Ishikawa (cell line): ENCODE data around the gene AKAP10.

ENCODE experiments used
- CEBPB ChIP-seq: IDR thresholded peaks from 2 replicates; pipeline ENCODE4 v1.6.1; 2012
- CREB1 ChIP-seq: IDR thresholded peaks from 2 replicates; pipeline ENCODE4 v1.6.1; 2012; ENCODE audit warnings: low read depth
- EGR1 ChIP-seq: IDR thresholded peaks from 2 replicates; pipeline ENCODE4 v1.6.1; 2012
- EP300 ChIP-seq: IDR thresholded peaks from 2 replicates; pipeline ENCODE4 v1.6.1; 2012; ENCODE audit warnings: borderline replicate concordance
- FOXM1 ChIP-seq: IDR thresholded peaks from 2 replicates; pipeline ENCODE4 v1.6.1; 2012; ENCODE audit warnings: low read depth, borderline replicate concordance
- NFIC ChIP-seq: IDR thresholded peaks from 2 replicates; pipeline ENCODE4 v1.6.1; 2012
- RAD21 ChIP-seq: IDR thresholded peaks from 2 replicates; pipeline ENCODE4 v1.6.1; 2012; ENCODE audit warnings: low read depth
- TAF1 ChIP-seq: IDR thresholded peaks from 2 replicates; pipeline ENCODE4 v1.6.1; 2012; ENCODE audit warnings: low read depth, mild to moderate bottlenecking
- TCF12 ChIP-seq: IDR thresholded peaks from 2 replicates; pipeline ENCODE4 v1.6.1; 2012; ENCODE audit warnings: low read depth
- TEAD4 ChIP-seq: IDR thresholded peaks from 2 replicates; pipeline ENCODE4 v1.6.1; 2012
- YY1 ChIP-seq: IDR thresholded peaks from 2 replicates; pipeline ENCODE4 v1.6.1; 2012; ENCODE audit warnings: low read depth
- ZBTB7A ChIP-seq: IDR thresholded peaks from 2 replicates; pipeline ENCODE4 v1.6.1; 2012; ENCODE audit warnings: low read depth
- TF ChIP-seq, protein P1 (sequence below): IDR thresholded peaks from 2 replicates; pipeline ENCODE4 v1.6.1; 2012
- TF ChIP-seq, protein P2 (sequence below): IDR thresholded peaks from 2 replicates; pipeline ENCODE4 v1.6.1; 2012; ENCODE audit warnings: low read depth, mild to moderate bottlenecking
- TF ChIP-seq, protein P3 (sequence below): IDR thresholded peaks from 2 replicates; pipeline ENCODE4 v1.6.1; 2012

Gene AKAP10

DNA sequence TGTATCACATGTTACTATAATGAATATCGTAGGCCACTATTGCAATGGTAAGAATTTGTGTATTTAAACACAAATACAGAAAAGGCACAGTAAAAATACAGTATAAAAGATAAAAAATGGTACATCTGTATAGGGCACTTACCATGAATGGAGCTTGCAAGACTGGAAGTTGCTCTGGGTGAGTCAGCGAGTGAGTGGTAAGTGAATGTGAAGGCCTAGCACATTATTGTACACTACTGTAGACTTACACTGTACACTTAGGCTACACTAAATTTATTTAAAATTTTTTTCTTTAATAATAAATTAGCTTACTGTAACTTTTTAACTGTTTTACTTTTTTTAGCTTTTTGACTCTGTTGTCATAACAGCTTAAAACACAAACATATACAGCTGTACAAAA, 42.5 kb downstream of the AKAP10 start:
- TF ChIP-seq EGR1 (no peak), CREB1 (no peak), TCF12 (no peak), ZBTB7A (no peak), TAF1 (no peak), TEAD4 (no peak)
- TF ChIP-seq, protein P1, sequence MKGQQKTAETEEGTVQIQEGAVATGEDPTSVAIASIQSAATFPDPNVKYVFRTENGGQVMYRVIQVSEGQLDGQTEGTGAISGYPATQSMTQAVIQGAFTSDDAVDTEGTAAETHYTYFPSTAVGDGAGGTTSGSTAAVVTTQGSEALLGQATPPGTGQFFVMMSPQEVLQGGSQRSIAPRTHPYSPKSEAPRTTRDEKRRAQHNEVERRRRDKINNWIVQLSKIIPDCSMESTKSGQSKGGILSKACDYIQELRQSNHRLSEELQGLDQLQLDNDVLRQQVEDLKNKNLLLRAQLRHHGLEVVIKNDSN, result no peak
- TF ChIP-seq, protein P2, sequence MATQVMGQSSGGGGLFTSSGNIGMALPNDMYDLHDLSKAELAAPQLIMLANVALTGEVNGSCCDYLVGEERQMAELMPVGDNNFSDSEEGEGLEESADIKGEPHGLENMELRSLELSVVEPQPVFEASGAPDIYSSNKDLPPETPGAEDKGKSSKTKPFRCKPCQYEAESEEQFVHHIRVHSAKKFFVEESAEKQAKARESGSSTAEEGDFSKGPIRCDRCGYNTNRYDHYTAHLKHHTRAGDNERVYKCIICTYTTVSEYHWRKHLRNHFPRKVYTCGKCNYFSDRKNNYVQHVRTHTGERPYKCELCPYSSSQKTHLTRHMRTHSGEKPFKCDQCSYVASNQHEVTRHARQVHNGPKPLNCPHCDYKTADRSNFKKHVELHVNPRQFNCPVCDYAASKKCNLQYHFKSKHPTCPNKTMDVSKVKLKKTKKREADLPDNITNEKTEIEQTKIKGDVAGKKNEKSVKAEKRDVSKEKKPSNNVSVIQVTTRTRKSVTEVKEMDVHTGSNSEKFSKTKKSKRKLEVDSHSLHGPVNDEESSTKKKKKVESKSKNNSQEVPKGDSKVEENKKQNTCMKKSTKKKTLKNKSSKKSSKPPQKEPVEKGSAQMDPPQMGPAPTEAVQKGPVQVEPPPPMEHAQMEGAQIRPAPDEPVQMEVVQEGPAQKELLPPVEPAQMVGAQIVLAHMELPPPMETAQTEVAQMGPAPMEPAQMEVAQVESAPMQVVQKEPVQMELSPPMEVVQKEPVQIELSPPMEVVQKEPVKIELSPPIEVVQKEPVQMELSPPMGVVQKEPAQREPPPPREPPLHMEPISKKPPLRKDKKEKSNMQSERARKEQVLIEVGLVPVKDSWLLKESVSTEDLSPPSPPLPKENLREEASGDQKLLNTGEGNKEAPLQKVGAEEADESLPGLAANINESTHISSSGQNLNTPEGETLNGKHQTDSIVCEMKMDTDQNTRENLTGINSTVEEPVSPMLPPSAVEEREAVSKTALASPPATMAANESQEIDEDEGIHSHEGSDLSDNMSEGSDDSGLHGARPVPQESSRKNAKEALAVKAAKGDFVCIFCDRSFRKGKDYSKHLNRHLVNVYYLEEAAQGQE, result no peak

DNA sequence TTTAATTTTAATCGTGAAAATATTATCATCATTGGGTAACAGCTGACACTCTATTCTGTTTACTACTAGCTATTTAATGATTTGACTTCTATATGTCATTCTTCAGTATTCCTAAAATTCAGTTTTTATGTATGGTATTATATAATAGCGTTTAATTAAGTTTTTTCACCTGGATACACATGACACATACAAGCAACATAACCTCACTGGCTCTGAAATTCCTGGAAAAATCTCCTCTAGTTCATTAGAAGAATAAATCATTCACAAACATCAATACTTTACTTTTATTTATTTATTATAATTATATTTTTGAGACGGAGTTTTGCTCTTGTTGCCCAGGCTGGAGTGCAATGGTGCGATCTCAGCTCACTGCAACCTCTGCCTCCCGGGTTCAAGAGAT, 44.0 kb downstream of the AKAP10 start:
- TF ChIP-seq, protein P2, result no peak
- no peak for TF ChIP-seq NFIC
- TF ChIP-seq ZBTB7A, result no peak
- TF ChIP-seq, protein P1, result no peak

DNA sequence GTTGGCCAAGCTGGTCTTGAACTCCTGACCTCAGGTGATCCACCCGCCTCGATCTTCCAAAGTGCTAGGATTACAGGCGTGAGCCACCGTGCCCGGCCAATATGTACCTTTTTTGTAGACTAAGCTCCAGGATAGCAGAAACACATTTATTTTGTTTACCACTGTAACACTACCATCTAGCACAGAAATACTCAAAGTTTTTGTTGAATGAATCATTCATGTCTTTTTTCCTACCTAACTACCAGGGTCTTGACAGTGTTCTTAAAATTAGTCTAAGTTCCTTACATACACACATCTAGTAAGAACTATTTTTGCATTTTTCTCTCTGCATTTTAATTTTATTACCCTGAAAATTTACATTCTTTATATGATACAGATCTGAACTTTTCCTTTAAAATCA, 44.4 kb downstream of the AKAP10 start:
- TF ChIP-seq CEBPB (no peak), RAD21 (no peak), CREB1 (no peak), NFIC (no peak), YY1 (no peak), TEAD4 (no peak), EP300 (no peak), ZBTB7A (no peak), TCF12 (no peak), EGR1 (no peak), TAF1 (no peak), FOXM1 (no peak)
- TF ChIP-seq, protein P1, result no peak
- TF ChIP-seq, protein P2, result no peak
- TF ChIP-seq, protein P3, sequence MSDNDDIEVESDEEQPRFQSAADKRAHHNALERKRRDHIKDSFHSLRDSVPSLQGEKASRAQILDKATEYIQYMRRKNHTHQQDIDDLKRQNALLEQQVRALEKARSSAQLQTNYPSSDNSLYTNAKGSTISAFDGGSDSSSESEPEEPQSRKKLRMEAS, result no peak

DNA sequence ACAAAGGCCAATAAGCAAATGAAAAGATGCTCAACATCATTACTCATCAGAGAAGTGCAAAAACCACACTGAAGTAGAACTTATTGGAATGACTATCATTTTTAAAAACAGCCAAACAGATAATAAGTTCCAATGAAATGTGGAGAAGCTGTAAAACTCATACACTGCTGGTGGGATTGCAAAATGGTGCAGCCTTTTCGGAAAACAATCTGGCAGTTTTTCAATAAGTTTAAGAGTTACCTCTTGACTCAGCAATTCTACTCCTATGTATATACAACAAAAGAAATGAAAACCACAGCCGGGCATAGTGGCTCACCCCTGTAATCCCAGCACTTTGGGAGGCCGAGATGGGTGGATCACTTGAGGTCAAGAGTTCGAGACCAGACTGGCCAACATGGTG, 49.3 kb downstream of the AKAP10 start:
- TF ChIP-seq NFIC (no peak), ZBTB7A (no peak), TAF1 (no peak), TCF12 (no peak)

DNA sequence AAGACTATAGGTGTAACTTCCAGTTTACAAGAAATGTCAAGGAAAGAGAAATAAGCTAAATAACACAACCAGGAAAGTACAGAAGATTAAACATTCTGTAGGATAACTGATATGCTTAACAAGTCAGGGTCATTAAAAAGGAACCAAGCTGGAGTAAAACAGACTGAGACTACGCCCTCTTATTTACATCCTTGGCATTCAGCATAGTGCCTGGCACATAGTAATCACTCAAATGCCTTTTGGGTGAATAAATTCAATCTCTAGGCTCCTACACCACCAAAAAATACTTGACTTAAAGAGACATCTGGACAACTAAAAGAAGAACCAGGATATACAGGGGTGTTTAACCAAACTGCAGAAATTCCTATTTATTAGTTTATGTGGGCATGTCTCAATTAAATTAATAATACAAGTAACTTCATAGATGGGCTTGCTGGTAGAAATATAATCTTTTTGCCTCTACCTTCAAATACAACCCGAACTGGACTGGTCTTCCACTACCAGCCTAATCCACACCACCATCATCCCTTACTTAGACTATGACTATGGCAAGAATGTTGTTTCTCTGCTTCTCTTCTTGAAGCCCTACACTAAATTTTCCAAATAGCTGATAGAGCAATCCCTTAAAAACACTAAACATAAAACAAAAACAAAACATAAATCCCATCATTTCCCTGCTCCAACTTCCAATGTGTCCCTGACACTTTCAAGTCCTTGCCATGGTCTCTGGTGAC, 62.2 kb downstream of the AKAP10 start:
- TF ChIP-seq YY1 (no peak), CEBPB (no peak)
